HuH-7 (cell line): Measurements from ENCODE around the gene CDH19.

Experiments
- DNase-seq: peaks from one replicate; pipeline ENCODE4 v3.0.0; 2011; ENCODE audit warnings: low spot score

Gene CDH19

GRCh38 chr18:66603941-66604627 lies at the start of gene CDH19:
TSS of gene CDH19 (minus strand) at chr18:66604090. CDS start at chr18:66572204, 31,886 bp downstream.
- no peak for DNase-seq

GRCh38 chr18:66647671-66648070 lies 43.8 kb upstream of the CDH19 start:
- no peak for DNase-seq

- no peak for DNase-seq
Observed at GRCh38 chr18:66646609-66647008, 42.7 kb upstream of the CDH19 start.

- DNase-seq = no peak
Observed at GRCh38 chr18:66645983-66646382, 42.1 kb upstream of the CDH19 start.

DNA sequence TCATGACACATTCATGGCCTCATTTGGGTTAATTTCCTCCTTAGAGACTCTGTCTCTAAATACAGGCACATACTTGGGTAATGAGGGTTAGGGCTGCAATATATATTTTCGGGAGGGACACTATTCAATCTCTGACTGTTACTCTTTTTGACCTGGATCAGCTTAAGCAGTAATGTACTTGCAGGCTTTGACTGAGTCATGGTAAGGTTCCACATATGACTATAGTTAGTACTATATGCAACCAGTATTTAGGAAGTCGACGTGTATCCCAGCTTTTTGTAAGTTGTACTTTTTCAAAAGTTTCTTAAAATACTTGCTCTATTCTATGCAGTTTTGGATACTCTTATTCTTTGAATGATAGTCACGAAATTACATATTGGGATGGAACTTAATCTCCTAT lies 37.2 kb upstream of the CDH19 start:
- DNase-seq = no peak

- no peak for DNase-seq
Observed at GRCh38 chr18:66640431-66640830, 36.5 kb upstream of the CDH19 start.

- no peak for DNase-seq
Observed at GRCh38 chr18:66638856-66639629, 35.2 kb upstream of the CDH19 start.

- no peak for DNase-seq
Observed at GRCh38 chr18:66635342-66635741, 31.5 kb upstream of the CDH19 start.

GRCh38 chr18:66632756-66633155 lies 28.9 kb upstream of the CDH19 start:
- no peak for DNase-seq

DNA sequence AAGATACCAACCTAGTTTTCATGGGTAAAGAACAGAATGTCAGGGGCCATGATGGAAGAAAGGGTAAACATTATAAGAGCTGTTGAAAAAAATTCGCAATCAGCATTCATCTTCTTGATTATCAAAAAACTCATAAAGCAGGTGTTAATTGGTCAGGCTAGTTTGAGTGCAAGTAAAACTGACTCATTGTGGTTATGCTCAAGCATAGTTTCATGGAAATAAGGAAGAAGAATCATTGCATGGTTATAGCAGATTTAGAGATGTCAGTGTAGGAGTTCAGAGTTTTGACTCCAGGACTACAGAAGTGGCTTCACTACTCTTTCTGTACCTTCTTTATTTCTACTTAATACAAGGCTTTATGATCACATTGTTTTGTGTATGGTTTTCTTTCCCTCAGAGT lies 26.9 kb upstream of the CDH19 start:
- no peak for DNase-seq

GRCh38 chr18:66623821-66624220 lies 19.9 kb upstream of the CDH19 start:
- DNase-seq = no peak

DNA sequence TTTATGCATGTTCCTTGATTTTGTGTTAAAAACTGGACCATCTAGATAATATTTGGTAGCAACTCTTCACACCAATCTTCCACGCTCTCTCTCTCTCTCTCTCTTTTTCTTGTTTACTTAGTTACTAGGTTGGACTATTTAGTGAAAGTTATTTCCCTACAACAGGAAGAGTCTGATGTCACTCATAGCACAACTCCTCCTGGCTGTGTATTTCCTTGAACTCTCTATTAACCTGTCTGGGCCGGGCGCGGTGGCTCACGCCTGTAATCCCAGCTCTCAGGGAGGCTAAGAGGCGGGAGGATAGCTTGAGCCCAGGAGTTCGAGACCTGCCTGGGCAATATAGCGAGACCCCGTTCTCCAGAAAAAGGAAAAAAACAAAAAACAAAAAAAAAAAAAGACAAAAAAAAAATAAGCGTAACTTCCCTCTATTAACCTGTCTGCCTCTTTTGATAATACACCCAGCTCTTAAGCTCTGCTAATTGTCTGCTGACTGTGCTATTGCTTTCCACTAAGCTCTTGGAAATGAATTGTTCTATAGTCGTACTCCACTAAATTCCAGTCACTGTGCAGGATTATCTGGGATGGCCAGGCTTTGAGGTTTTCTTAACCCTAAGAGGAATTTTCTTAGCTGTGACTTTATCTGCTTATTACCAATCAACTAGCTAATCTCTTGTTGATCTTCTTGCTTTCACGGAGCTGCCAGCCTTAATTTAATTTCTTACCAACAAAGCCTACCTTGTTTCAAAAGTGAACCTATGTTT lies 18.1 kb upstream of the CDH19 start:
- DNase-seq = no peak

DNA sequence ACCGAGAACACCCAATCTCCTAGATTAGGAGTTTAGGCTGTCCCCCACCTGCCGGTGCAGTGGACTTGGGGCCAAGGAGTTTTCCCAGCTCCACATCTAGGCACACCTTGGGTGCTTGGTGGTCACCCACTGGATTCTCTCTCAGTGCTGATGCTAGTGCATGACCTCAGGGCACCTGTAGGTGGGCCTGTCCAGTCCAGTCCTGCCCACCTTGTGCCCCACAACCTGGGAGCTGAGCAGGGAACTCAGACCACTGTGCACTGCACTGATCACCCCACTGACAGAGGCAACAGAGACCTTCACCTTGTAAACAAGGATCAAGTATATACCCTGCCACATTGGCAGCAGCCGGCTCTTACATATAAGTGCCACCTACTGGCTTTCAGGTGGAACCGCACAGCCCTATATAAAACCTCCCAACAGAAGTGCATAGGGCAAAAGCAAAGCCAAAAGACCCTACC lies 12.7 kb upstream of the CDH19 start:
- no peak for DNase-seq

DNA sequence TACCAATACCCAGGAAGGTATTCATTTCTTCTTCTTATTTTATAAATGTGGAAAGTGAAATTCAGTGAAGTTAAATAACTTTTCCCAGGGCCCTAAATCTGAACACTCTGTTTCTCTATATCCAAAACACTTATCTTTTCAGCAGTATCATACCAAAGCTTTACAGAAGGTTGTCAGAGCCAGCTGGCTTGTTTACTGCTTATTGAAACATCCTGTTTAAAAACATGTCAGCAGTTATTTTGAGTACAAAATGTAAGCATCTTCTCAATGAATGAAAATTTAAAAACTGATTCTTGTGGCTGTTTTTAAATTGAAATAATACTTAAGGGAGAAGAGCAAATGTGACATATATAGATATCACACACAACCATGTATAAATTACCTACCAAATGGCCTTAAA lies 11.3 kb upstream of the CDH19 start:
- DNase-seq = no peak

DNA sequence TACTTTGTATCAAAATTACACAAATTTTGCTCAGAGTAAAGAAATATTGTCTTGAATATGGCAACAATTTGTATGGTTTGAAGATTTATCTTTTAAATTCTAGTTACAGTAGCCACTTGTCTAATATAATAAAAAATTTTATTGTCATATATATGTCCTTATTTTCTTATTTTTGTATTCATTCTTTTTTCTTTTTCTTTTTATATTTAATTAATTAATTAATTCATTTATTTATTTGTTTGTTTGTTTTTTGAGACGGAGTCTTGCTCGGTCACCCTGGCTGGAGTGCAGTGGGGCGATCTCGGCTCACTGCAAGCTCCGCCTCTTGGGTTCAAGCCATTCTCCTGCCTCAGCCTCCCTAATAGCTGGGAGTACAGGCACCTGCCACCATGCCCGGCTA lies 3.7 kb upstream of the CDH19 start:
- DNase-seq = no peak

DNA sequence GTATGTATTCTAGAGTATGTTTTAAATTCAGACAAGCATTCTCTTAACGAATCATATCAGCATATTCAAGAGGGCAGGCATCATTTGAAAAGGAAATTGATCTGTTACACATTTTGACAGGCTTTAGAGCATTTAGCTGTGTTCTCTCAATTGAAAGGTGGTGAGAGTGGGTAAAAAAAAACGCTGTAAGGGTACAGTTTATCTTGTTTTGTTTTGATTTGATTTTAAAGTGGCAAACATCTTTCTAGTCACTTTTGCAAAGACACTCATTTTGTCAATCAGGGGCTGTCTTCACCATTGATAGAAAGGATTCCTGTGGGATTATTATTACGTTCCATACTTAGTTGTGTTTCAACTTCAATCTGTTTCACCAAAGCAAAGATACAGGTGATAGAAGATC lies 2.2 kb downstream of the CDH19 start:
- no peak for DNase-seq

DNA sequence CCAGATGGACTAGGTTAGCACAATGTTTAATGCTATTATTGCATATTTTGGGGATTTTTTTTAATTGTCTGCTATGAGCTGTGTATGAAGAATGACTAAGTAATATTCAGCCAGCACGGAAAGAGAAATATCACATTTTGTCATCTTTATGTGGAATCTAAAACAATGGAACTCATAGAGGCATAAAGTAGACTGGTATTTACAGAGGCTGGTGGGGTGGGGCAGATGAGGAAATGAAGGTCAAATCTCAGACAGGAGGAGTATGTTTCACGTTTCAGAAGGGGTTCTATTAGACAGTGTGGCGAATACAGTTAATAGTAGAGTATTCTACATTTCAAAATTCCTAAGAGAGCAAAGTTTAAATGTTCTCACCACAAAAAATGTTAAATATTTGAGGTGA lies 4.7 kb downstream of the CDH19 start:
- no peak for DNase-seq

DNA sequence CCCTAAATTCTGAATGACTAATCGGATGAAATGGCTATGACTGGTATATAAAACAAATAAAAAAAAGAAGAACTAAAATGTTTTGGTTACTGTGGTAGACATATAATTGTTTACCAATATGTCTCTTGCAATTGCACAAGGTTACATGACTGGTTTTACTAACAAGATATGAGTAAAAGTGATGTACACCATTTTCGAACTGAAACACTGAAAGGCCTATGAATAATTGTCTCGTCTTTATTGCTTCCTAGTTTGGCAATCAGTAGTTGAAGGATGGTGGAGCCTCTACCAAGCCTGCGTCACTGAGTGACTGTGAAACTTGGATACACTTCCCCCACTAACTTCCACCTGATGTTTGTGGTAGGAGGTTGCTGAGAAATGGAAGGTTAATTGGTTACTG lies 16.5 kb downstream of the CDH19 start:
- DNase-seq = no peak

GRCh38 chr18:66582211-66582610 lies 21.7 kb downstream of the CDH19 start:
- no peak for DNase-seq

DNA sequence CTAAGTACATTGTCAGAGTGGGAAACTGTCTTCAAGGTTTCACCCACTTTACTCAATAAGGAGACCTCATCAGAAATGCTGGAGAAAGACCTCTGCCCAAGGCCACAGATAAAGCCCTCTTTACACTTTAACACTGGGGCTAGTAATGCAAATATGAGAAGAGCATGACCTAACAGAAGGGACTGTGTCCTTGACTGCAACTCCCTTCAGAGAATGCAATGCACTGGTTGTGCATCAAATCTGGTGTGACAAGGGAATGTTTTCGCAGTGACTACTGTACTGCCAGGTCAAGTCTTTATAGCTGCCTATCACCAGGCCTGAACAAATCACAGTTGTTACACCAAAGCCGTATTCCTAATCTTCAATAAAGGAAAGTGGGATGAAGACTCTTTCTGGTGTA lies 28.6 kb downstream of the CDH19 start:
- peak; percentile 1 for DNase-seq

DNA sequence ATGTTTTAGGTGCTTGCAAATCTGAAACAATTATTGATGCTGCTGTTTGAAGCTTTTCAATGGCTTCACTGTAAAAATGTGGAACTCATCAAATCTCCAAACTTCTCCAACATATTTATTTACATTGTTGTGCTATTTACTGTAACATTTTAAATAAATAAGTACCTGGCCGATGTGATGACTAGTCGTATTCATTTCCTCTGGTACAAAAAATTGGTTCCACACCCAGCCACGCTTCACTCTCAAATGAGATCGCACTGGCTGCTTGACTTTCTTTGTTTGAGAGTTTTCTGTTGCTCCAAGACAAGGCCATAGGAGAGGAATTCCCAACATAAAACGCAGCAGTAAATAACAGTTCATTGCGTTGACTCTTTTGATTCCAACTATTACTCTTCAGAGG lies 32.0 kb downstream of the CDH19 start:
- DNase-seq = no peak

DNA sequence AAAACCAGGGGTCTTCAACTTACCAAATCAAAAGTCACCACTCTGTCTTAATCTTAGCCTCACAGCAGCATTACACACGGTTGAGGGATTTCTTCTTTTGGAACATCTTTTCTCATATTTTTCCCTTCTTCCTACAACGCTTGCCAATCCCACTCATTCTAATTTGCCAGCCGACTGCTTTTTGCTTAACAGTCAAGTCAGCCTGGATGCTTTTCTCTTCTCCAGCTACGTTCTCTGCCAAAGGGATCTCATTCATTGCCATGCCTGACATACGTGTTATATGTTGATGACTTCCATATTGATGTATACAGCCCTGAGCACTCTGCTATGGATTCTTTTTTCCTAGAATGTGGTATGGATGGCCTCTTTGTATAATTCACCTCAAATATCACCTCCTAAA lies 37.3 kb downstream of the CDH19 start:
- no peak for DNase-seq

DNA sequence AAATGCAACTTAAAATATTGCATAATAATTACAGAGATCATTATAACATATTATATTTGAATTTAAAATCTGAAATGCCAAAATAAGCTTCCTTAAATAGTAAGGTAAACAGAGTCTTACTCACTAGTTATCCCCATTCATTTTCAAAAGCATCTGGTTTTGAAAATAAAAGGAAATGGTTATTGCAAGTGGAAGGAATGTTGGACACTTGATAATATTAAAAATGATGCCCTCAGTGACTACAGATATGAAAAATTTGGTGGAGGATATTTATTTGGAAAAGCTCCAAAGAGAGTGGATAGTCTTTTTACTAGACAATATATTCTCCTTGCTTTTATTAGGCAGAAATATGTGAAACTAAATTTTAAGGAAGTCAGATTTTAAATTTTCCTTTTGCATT lies 39.7 kb downstream of the CDH19 start:
- no peak for DNase-seq
